Measurements from ENCODE around the gene RPL19. TPM values are rescaled to one million over a fixed set of nuclear protein-coding genes. Genes with fewer than 3 reads are reported as not detected.
A peak's percentile ranks its signal among the peaks of the same experiment; 100 is the strongest.

RPL19 gene
- total RNA-seq, 1 donor from 2014 or later: 2,751 TPM

- Histone ChIP-seq H3K27me3 (peaks cover 34% of the 10 kb centered on the region), H3F3A (ENCODE audit: low read depth) (peaks cover 28% of the 10 kb centered on the region), H3K4me2 (no peak overlapping the region), H3K27ac (no peak overlapping the region), H3K4me1 (no peaks in the 10 kb centered on the region), H3K4me3 (no peak overlapping the region), H3K36me3 (no peaks in the 10 kb centered on the region), H3K9me3 (ENCODE audit: low read depth) (no peaks in the 10 kb centered on the region), H3K9ac (no peak overlapping the region), H2AFZ (replicated peaks) (no peak overlapping the region), H3K79me2 (ENCODE audit: low read depth) (no peaks in the 10 kb centered on the region), H4K20me1 (ENCODE audit: low read depth) (no peaks in the 10 kb centered on the region)
- no peaks in the 10 kb centered on the region for H3K36me3 Mint-ChIP-seq
- H3K4me3 Mint-ChIP-seq: no peak overlapping the region
- TF ChIP-seq EZH2phosphoT487 (IDR thresholded peaks at IDR 0.05): no peak
- TF ChIP-seq EZH2 (IDR thresholded peaks at IDR 0.05): no peak
- no peak for TF ChIP-seq CTCF (IDR thresholded peaks at IDR 0.05)
- peaks cover 3% of the 10 kb centered on the region for H3K9me3 Mint-ChIP-seq
- peaks cover 17% of the 10 kb centered on the region for H3K4me1 Mint-ChIP-seq
- peaks cover 25% of the 10 kb centered on the region for H3K27me3 Mint-ChIP-seq (ENCODE audit: insufficient read depth, low read depth)
- no peak for DNase-seq (ENCODE audit: low spot score)
- no peak overlapping the region for H3K27ac Mint-ChIP-seq
These were observed 30.6 kb upstream of the RPL19 start for GRCh38 chr17:39169518-39169917.

- Mint-ChIP-seq H3K27ac (no peak overlapping the region), H3K36me3 (no peaks in the 10 kb centered on the region), H3K4me3 (no peak overlapping the region), H3K4me1 (peaks cover 17% of the 10 kb centered on the region), H3K9me3 (peaks cover 3% of the 10 kb centered on the region), H3K27me3 (ENCODE audit: insufficient read depth, low read depth) (peaks cover 19% of the 10 kb centered on the region)
- Histone ChIP-seq H3K4me3 (no peak overlapping the region), H2AFZ (replicated peaks) (no peak overlapping the region), H3K4me1 (no peaks in the 10 kb centered on the region), H3K27ac (no peak overlapping the region), H3K9ac (no peak overlapping the region), H3F3A (ENCODE audit: low read depth) (peaks cover 26% of the 10 kb centered on the region), H3K79me2 (ENCODE audit: low read depth) (no peaks in the 10 kb centered on the region), H3K9me3 (ENCODE audit: low read depth) (no peaks in the 10 kb centered on the region), H3K27me3 (peaks cover 28% of the 10 kb centered on the region), H4K20me1 (ENCODE audit: low read depth) (no peaks in the 10 kb centered on the region), H3K36me3 (no peaks in the 10 kb centered on the region), H3K4me2 (no peak overlapping the region)
- TF ChIP-seq EZH2phosphoT487 (IDR thresholded peaks at IDR 0.05) (no peak), CTCF (IDR thresholded peaks at IDR 0.05) (no peak), EZH2 (IDR thresholded peaks at IDR 0.05) (no peak)
- no peak for DNase-seq (ENCODE audit: low spot score)
These were observed 30.0 kb upstream of the RPL19 start for GRCh38 chr17:39170109-39170508.

GRCh38 chr17:39170558-39170957 is 29.5 kb upstream of the RPL19 start:
- H3K36me3 ChIP-seq: no peaks in the 10 kb centered on the region
- no peak overlapping the region for H3K27ac ChIP-seq
- peaks cover 23% of the 10 kb centered on the region for H3K27me3 ChIP-seq
- H3K27ac Mint-ChIP-seq: peak overlapping the region; percentile 57
- H3K36me3 Mint-ChIP-seq: no peaks in the 10 kb centered on the region
- H3K4me3 ChIP-seq: no peak overlapping the region
- no peak overlapping the region for H3K4me2 ChIP-seq
- H3K9me3 ChIP-seq (ENCODE audit: low read depth): no peaks in the 10 kb centered on the region
- no peaks in the 10 kb centered on the region for H3K79me2 ChIP-seq (ENCODE audit: low read depth)
- H3K4me1 Mint-ChIP-seq: peaks cover 17% of the 10 kb centered on the region
- H3K9me3 Mint-ChIP-seq: peaks cover 3% of the 10 kb centered on the region
- no peaks in the 10 kb centered on the region for H3K4me1 ChIP-seq
- H3K9ac ChIP-seq: no peak overlapping the region
- H3F3A ChIP-seq (ENCODE audit: low read depth): peaks cover 22% of the 10 kb centered on the region
- H4K20me1 ChIP-seq (ENCODE audit: low read depth): no peaks in the 10 kb centered on the region
- no peak overlapping the region for H2AFZ ChIP-seq (replicated peaks)
- no peak for DNase-seq (ENCODE audit: low spot score)
- no peak for TF ChIP-seq EZH2phosphoT487 (IDR thresholded peaks at IDR 0.05)
- TF ChIP-seq CTCF (IDR thresholded peaks at IDR 0.05): no peak
- no peak for TF ChIP-seq EZH2 (IDR thresholded peaks at IDR 0.05)
- H3K27me3 Mint-ChIP-seq (ENCODE audit: insufficient read depth, low read depth): peaks cover 14% of the 10 kb centered on the region
- no peak overlapping the region for H3K4me3 Mint-ChIP-seq
